WI38 (cell line): ENCODE results near the gene BCL2L12.

Source experiments
- H3K4me3 ChIP-seq: 2 replicates; pipeline ENCODE4 v1.5.1; 2011; ENCODE audit warnings: low read depth, mild to moderate bottlenecking, control low read depth, low read length
- CTCF ChIP-seq: IDR thresholded peaks from 2 replicates; pipeline ENCODE4 v1.5.1; 2012; ENCODE audit warnings: low read depth, mild to moderate bottlenecking, control low read depth, low read length

Gene BCL2L12

DNA sequence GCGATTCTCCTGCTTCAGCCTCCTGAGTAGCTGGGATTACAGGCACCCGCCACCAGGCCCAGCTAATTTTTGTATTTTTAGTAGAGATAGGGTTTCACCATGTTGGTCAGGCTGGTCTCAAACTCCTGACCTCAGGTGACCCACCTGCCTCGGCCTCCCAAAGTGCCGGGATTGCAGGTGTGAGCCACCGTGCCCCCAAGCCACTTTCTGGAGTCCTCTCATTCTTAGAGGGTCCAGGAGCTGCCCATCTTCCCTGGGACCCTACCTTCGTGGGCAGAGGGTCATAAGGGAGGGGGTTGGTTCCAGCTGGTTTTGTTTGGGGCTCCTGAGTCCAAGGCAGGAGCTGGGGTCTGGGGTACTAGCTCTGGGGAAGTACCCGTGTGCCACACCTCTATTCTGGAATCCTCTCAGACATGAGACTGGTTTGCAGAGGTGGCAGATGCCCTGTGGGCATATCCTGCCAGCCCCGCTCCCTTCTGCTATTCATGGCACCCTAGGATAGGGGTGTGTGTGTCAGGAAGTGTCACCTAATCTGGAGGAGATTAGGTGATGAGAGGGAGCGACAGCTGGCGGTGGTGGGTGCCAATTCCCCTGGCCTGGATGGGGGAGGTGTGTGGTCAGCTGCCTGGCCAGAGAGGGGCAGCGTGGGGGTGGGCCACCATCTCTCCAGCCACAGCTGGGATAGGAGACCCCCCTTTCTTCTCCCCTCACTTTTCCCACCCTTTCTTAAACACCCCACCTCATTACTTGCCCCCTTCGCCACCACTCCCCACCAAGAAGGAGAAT lies 13.4 kb downstream of the BCL2L12 start:
- H3K4me3 ChIP-seq = no peak overlapping the region
- TF ChIP-seq CTCF = no peak

DNA sequence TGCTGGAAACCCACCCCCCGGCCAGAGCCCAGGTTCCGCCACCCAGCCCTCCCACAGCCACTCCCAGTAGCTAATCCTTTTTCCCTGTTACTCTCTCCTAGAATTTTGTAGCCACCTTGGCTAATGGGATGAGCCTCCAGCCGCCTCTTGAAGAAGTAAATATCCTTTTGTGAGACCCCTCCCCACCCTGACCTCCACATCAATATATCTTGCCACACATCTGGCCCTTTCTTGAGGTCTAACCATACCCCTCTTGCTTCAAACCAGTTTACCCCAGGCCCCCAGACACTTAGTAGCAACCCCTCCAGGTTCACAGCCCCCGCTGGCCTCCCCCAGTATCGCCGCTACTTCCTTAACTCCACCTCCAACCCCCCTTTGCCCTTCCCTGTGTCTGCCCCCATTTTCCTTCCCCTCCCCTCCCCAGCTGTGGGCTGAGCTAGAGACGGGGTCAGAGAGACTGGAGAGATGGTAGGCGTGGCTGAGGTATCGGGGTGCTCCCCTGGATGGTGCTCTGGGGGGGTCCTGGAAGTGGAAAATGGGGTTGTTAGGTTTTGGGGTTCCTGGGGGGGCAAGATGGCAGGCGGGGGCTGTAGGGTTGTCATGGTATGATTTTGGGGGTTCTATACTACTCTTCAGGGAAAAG lies 14.2 kb downstream of the BCL2L12 start:
- TF ChIP-seq CTCF = no peak

DNA sequence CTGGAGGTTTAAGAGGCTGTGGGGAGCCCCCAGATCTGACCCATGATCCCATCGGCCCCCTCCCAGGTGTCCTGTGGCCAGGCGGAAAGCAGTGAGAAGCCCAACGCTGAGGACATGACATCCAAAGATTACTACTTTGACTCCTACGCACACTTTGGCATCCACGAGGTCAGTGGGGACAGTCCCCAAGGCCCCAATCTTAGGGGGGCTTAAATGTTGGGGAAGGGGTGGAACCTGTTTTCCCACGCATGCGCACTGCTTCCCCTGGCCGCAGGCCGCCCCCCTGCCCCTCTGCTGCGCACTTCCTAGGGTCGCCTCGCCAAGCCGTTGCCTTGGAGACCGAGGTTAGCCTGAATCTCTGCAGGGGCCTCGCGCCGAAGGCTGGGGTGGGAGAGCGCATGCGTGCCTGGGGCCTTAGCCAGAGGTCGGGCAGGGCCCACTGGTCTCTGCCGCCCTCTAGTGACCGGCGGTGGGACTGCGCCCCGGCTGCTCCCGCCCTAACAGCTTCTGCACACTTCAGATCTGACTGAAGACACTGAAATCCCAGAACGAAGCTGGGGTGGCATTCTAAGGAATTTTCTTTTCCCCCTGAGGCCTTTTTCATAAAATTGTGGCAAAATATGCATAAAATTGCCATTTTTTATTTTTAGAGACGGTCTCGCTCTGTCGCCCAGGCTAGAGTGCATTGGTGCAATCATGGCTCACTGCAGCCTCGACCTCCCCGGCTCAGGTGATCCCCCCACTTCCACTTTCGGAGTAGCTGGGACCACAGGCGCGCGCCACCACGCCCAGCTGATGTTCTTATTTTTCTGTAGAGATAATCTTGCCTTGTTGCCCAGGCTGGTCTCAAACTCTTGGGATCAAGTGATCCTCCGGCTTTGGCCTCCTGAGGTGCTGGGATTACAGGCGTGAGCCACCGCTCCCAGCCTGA lies 15.0 kb downstream of the BCL2L12 start:
- no peak overlapping the region for H3K4me3 ChIP-seq
- peak; percentile 99 for TF ChIP-seq CTCF

More for the DNA sequence above, 14.2 kb downstream of the BCL2L12 start:
- no peak overlapping the region for H3K4me3 ChIP-seq

GRCh38 chr19:49681830-49682229 lies 16.1 kb downstream of the BCL2L12 start:
- TF ChIP-seq CTCF = no peak
- H3K4me3 ChIP-seq = no peak overlapping the region

GRCh38 chr19:49682274-49682673 lies 16.5 kb downstream of the BCL2L12 start:
- no peak overlapping the region for H3K4me3 ChIP-seq
- TF ChIP-seq CTCF = no peak

- TF ChIP-seq CTCF = no peak
- no peak overlapping the region for H3K4me3 ChIP-seq
Measured at GRCh38 chr19:49683814-49684250, 18.1 kb downstream of the BCL2L12 start.
